DOHH2 (cell line): ENCODE measurements around the gene IGF1R.

Experiments used
- H3F3A ChIP-seq: fragments of 200-600 bp; sonication (generic), shearing (Covaris generic); 2 replicates; pipeline ENCODE4 v1.6.0; 2016; ENCODE audit warnings: antibody characterized with exemption, mild to moderate bottlenecking; ENCODE audit not compliant: control insufficient read depth, insufficient read depth
- H3K27ac ChIP-seq: fragments of 200-600 bp; sonication (generic); 2 replicates; pipeline ENCODE4 v1.5.1; 2014; ENCODE audit warnings: low read depth, mild to moderate bottlenecking, low read length, moderate library complexity
- H3K27me3 ChIP-seq: fragments of 200-600 bp; sonication (generic); 2 replicates; pipeline ENCODE4 v1.6.1; 2014; ENCODE audit warnings: mild to moderate bottlenecking, low read length, mixed read lengths; ENCODE audit not compliant: control insufficient read depth
- H3K36me3 ChIP-seq: fragments of 200-600 bp; sonication (generic); 2 replicates; pipeline ENCODE4 v1.6.1; 2014; ENCODE audit warnings: mild to moderate bottlenecking, low read length, moderate library complexity, mixed read lengths; ENCODE audit not compliant: control insufficient read depth
- H3K4me1 ChIP-seq: fragments of 200-600 bp; sonication (generic); 2 replicates; pipeline ENCODE4 v1.6.1; 2014; ENCODE audit warnings: mild to moderate bottlenecking, low read length, mixed read lengths; ENCODE audit not compliant: control insufficient read depth
- H3K4me2 ChIP-seq: fragments of 200-600 bp; sonication (generic); 2 replicates; pipeline ENCODE4 v1.6.0; 2014; ENCODE audit warnings: mild to moderate bottlenecking, low read length, moderate library complexity
- H3K4me3 ChIP-seq: fragments of 200-600 bp; sonication (generic); 2 replicates; pipeline ENCODE4 v1.5.1; 2014; ENCODE audit warnings: mild to moderate bottlenecking, low read length, mixed read lengths
- H3K79me2 ChIP-seq: fragments of 200-600 bp; sonication (generic); 2 replicates; pipeline ENCODE4 v1.6.1; 2014; ENCODE audit warnings: mild to moderate bottlenecking, low read length, mixed read lengths; ENCODE audit not compliant: control insufficient read depth
- H3K9me2 ChIP-seq: fragments of 200-600 bp; sonication (generic); replicated peaks from 2 replicates; pipeline ENCODE4 v1.6.1; 2014; ENCODE audit warnings: mild to moderate bottlenecking, low read length, mixed read lengths; ENCODE audit not compliant: control insufficient read depth
- H3K9me3 ChIP-seq: fragments of 200-600 bp; sonication (generic); 2 replicates; pipeline ENCODE4 v1.6.1; 2014; ENCODE audit warnings: antibody characterized with exemption, low read length, mixed read lengths; ENCODE audit not compliant: control insufficient read depth, insufficient read depth
- H4K20me1 ChIP-seq: fragments of 200-600 bp; sonication (generic); 2 replicates; pipeline ENCODE4 v1.6.0; 2014; ENCODE audit warnings: low read depth, mild to moderate bottlenecking, antibody characterized with exemption, low read length, moderate library complexity; ENCODE audit not compliant: control insufficient read depth, insufficient read depth
- EZH2phosphoT487 ChIP-seq: fragments of 200-600 bp; sonication (generic); IDR thresholded peaks from 2 replicates; pipeline ENCODE4 v1.6.1; 2017; ENCODE audit warnings: borderline replicate concordance, mild to moderate bottlenecking, antibody characterized with exemption, low read length, moderate library complexity, mixed read lengths
- TF ChIP-seq, protein P1 (sequence below): fragments of 200-600 bp; sonication (generic); IDR thresholded peaks from one replicate; pipeline ENCODE4 v1.5.1; 2014; ENCODE audit warnings: antibody characterized with exemption, mild to moderate bottlenecking, low read depth, low read length; ENCODE audit not compliant: poor library complexity, severe bottlenecking

Gene IGF1R

GRCh38 chr15:98785431-98785806 is 137.1 kb downstream of the IGF1R start:
- Histone ChIP-seq H4K20me1 (peaks cover 4% of the 10 kb centered on the region; the same call in 1 of the 2 replicates), H3K9me2 (no peaks in the 10 kb centered on the region), H3K9me3 (no peaks in the 10 kb centered on the region), H3K36me3 (no peaks in the 10 kb centered on the region), H3K4me1 (peaks cover 3% of the 10 kb centered on the region; the same call in 1 of the 2 replicates), H3K27me3 (peaks cover 2% of the 10 kb centered on the region; the same call in 1 of the 2 replicates), H3F3A (no peaks in the 10 kb centered on the region), H3K27ac (no peak overlapping the region), H3K4me2 (no peak overlapping the region), H3K79me2 (no peaks in the 10 kb centered on the region), H3K4me3 (no peak overlapping the region)
- TF ChIP-seq, protein P1, sequence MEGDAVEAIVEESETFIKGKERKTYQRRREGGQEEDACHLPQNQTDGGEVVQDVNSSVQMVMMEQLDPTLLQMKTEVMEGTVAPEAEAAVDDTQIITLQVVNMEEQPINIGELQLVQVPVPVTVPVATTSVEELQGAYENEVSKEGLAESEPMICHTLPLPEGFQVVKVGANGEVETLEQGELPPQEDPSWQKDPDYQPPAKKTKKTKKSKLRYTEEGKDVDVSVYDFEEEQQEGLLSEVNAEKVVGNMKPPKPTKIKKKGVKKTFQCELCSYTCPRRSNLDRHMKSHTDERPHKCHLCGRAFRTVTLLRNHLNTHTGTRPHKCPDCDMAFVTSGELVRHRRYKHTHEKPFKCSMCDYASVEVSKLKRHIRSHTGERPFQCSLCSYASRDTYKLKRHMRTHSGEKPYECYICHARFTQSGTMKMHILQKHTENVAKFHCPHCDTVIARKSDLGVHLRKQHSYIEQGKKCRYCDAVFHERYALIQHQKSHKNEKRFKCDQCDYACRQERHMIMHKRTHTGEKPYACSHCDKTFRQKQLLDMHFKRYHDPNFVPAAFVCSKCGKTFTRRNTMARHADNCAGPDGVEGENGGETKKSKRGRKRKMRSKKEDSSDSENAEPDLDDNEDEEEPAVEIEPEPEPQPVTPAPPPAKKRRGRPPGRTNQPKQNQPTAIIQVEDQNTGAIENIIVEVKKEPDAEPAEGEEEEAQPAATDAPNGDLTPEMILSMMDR = no peak
- TF ChIP-seq EZH2phosphoT487 = no peak

GRCh38 chr15:98785807-98786621 is 137.7 kb downstream of the IGF1R start:
- H3K27ac ChIP-seq = no peak overlapping the region
- H3K36me3 ChIP-seq = no peaks in the 10 kb centered on the region
- H3K9me3 ChIP-seq = no peaks in the 10 kb centered on the region
- no peaks in the 10 kb centered on the region for H3F3A ChIP-seq
- peaks cover 4% of the 10 kb centered on the region; the same call in 1 of the 2 replicates for H4K20me1 ChIP-seq
- H3K4me1 ChIP-seq = peaks cover 3% of the 10 kb centered on the region; the same call in 1 of the 2 replicates
- no peak for TF ChIP-seq EZH2phosphoT487
- TF ChIP-seq, protein P1 = no peak
- peaks cover 2% of the 10 kb centered on the region for H3K27me3 ChIP-seq
- H3K4me3 ChIP-seq = no peak overlapping the region
- H3K4me2 ChIP-seq = no peak overlapping the region
- H3K9me2 ChIP-seq = no peaks in the 10 kb centered on the region
- H3K79me2 ChIP-seq = no peaks in the 10 kb centered on the region

DNA sequence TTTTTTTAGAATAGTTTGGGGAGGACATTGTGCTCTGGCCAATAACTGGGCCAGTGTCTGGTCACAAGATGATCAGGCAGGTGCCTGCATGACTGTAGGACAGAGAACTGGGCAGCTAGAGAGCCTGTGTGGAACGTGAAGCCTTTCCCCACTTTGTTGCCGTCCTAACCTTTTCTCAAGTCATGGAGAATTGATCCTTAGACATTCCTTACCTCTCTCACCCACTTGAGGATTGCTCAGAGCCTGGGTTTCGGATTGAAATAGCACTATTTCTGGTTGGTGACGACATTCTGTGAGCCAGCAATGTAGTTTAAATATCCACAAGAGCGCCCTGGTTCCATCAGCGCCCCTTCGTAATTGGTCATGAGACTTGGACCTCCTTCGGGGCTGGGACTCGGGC is 138.4 kb downstream of the IGF1R start:
- Histone ChIP-seq H3K79me2 (no peaks in the 10 kb centered on the region), H3K9me3 (no peaks in the 10 kb centered on the region), H3K9me2 (no peaks in the 10 kb centered on the region), H3F3A (no peaks in the 10 kb centered on the region), H3K4me3 (no peak overlapping the region), H3K27ac (no peak overlapping the region), H3K4me1 (no peaks in the 10 kb centered on the region; the same call in 1 of the 2 replicates), H4K20me1 (peaks cover 4% of the 10 kb centered on the region; the same call in 1 of the 2 replicates), H3K4me2 (no peak overlapping the region), H3K36me3 (no peaks in the 10 kb centered on the region), H3K27me3 (peaks cover 2% of the 10 kb centered on the region)
- TF ChIP-seq, protein P1 = no peak
- TF ChIP-seq EZH2phosphoT487 = no peak
